HepG2 (cell line): ENCODE data around the gene CYP2W1. TPM values are rescaled to one million over a fixed set of nuclear protein-coding genes. Genes with fewer than 3 reads are reported as not detected.

Source experiments
- ASH2L ChIP-seq: fragments of 300-600, 200-600 bp; sonication (generic); IDR thresholded peaks from 2 replicates; pipeline ENCODE4 v1.7.0; 2017; ENCODE audit warnings: low read depth, mild to moderate bottlenecking, moderate library complexity, mixed read lengths, low read length; ENCODE audit not compliant: insufficient read length
- ATF4 ChIP-seq, 2 experiments: fragments of 450-650 bp in 1 of 2; sonication (generic) in 1 of 2; formaldehyde crosslinking; IDR thresholded peaks; 2 replicates each; pipeline versions ENCODE4 v1.5.0 to v1.8.0; 2020 to 2022; ENCODE audit warnings: mild to moderate bottlenecking in 1 of 2, missing genetic modification reagents in 1 of 2
- BATF2 ChIP-seq: sonication (generic); formaldehyde crosslinking; IDR thresholded peaks from 2 replicates; pipeline ENCODE4 v1.8.0; 2022; ENCODE audit warnings: mild to moderate bottlenecking, missing genetic modification reagents, moderate library complexity
- E2F1 ChIP-seq: sonication (generic); formaldehyde crosslinking; IDR thresholded peaks from 2 replicates; pipeline ENCODE4 v1.5.0; 2020; ENCODE audit warnings: missing genetic modification reagents
- ETV5 ChIP-seq: IDR thresholded peaks from 2 replicates; pipeline ENCODE4 v1.6.1; 2018; ENCODE audit warnings: missing biosample characterization, missing genetic modification reagents, inconsistent platforms, borderline replicate concordance
- EZH2 ChIP-seq: conservative IDR thresholded peaks from 2 replicates; pipeline ENCODE4 v1.6.1; 2012; ENCODE audit warnings: mild to moderate bottlenecking, low read depth, low read length, moderate library complexity
- GMEB2 ChIP-seq: IDR thresholded peaks from 2 replicates; pipeline ENCODE4 v1.6.1; 2016; ENCODE audit warnings: missing biosample characterization, missing genetic modification reagents, low read depth
- HIC2 ChIP-seq: sonication (generic); formaldehyde crosslinking; IDR thresholded peaks from 2 replicates; pipeline ENCODE4 v1.9.0; 2022; ENCODE audit warnings: low read depth, missing genetic modification reagents
- HIVEP1 ChIP-seq: sonication (generic); formaldehyde crosslinking; IDR thresholded peaks from 2 replicates; pipeline ENCODE4 v1.4.0; 2020; ENCODE audit warnings: mild to moderate bottlenecking, missing genetic modification reagents
- HNRNPK ChIP-seq: fragments of 200-400 bp; formaldehyde crosslinking; IDR thresholded peaks from 2 replicates; pipeline ENCODE4 v1.6.1; 2018; ENCODE audit warnings: low read length, low read depth, moderate library complexity, mild to moderate bottlenecking; ENCODE audit not compliant: poor library complexity, severe bottlenecking
- ISX ChIP-seq: sonication (generic); formaldehyde crosslinking; conservative IDR thresholded peaks from 2 replicates; pipeline ENCODE4 v1.5.0; 2020; ENCODE audit warnings: missing genetic modification reagents
- KDM1A ChIP-seq: IDR thresholded peaks from 2 replicates; pipeline ENCODE4 v1.6.1; 2016; ENCODE audit warnings: missing compliant biosample characterization
- MEIS1 ChIP-seq: sonication (generic); formaldehyde crosslinking; IDR thresholded peaks from 2 replicates; pipeline ENCODE4 v1.9.0; 2021; ENCODE audit warnings: mild to moderate bottlenecking, missing genetic modification reagents, moderate library complexity, borderline replicate concordance
- PBX2 ChIP-seq: IDR thresholded peaks from 2 replicates; pipeline ENCODE4 v1.6.1; 2016; ENCODE audit warnings: control low read depth
- POGZ ChIP-seq: sonication (generic); formaldehyde crosslinking; IDR thresholded peaks from 2 replicates; pipeline ENCODE4 v1.4.0; 2020; ENCODE audit warnings: mild to moderate bottlenecking, missing genetic modification reagents
- TAF1 ChIP-seq: sonication (generic); formaldehyde crosslinking; IDR thresholded peaks from 2 replicates; pipeline ENCODE4 v1.4.0; 2020; ENCODE audit warnings: missing genetic modification reagents
- WIZ ChIP-seq: sonication (generic); formaldehyde crosslinking; IDR thresholded peaks from 2 replicates; pipeline ENCODE4 v1.5.1; 2020; ENCODE audit warnings: mild to moderate bottlenecking, missing genetic modification reagents
- ZBTB38 ChIP-seq: sonication (generic); formaldehyde crosslinking; IDR thresholded peaks from 2 replicates; pipeline ENCODE4 v1.5.1; 2020; ENCODE audit warnings: mild to moderate bottlenecking, missing genetic modification reagents
- ZNF101 ChIP-seq: sonication (generic); formaldehyde crosslinking; IDR thresholded peaks from 2 replicates; pipeline ENCODE4 v1.4.0; 2020; ENCODE audit warnings: mild to moderate bottlenecking, low read depth, missing genetic modification reagents, borderline replicate concordance
- ZNF230 ChIP-seq: sonication (generic); formaldehyde crosslinking; IDR thresholded peaks from 2 replicates; pipeline ENCODE4 v1.4.0; 2020; ENCODE audit warnings: mild to moderate bottlenecking, missing genetic modification reagents
- ZNF30 ChIP-seq: sonication (generic); formaldehyde crosslinking; IDR thresholded peaks from 2 replicates; pipeline ENCODE4 v1.5.0; 2020; ENCODE audit warnings: mild to moderate bottlenecking, missing genetic modification reagents
- ZNF382 ChIP-seq: sonication (generic); formaldehyde crosslinking; IDR thresholded peaks from 2 replicates; pipeline ENCODE4 v1.5.0; 2020; ENCODE audit warnings: missing genetic modification reagents, mild to moderate bottlenecking, borderline replicate concordance
- ZNF782 ChIP-seq: sonication (generic); formaldehyde crosslinking; IDR thresholded peaks from 2 replicates; pipeline ENCODE4 v1.4.0; 2020; ENCODE audit warnings: missing genetic modification reagents, mild to moderate bottlenecking, borderline replicate concordance
- polyA plus RNA-seq, 8 experiments: library from polyadenylated mRNA; depleted of rRNA in 3 of 8; stranded (reverse) in 7 of 8; unstranded in 1 of 8; fragments of >200 nt; fragmentation: Illumina TruSeq in 4 of 8; extraction: Trizol in 4 of 8; gene quantifications; 2 replicates each; pipeline versions ENCODE4 v1.2.1 to v1.2.3, GENCODE V29; 2011 to 2016; ENCODE audit warnings: low read depth in 4 of 8, missing spikeins in 1 of 8, mixed read lengths in 1 of 8; ENCODE audit not compliant: insufficient read depth in 1 of 8
- total RNA-seq, 5 experiments: library from RNA; depleted of rRNA; stranded (reverse); fragments of >200 nt; fragmentation: Illumina TruSeq; extraction: Trizol; gene quantifications; 2 replicates each; pipeline ENCODE4 v1.2.3, GENCODE V29; 2016; ENCODE audit warnings: low read depth in 1 of 5

Gene CYP2W1
- total and polyA plus RNA-seq, 2 of the 13 experiments (the other 11 are each of a cell fraction or from before 2014, with no cell fraction given): 19.5 to 31.7 TPM

GRCh38 chr7:983004-983615 lies at the start of gene CYP2W1 (continued):
- peak; percentile 35; the same call in 1 of the 2 replicates for TF ChIP-seq E2F1 (CRISPR knock-in tag)
- no peak for TF ChIP-seq HNRNPK
- no peak for TF ChIP-seq KDM1A (CRISPR knock-in tag)
- peak in 1 of 2 experiments; percentile 36; a peak in 1 of 4 replicates for TF ChIP-seq ATF4 (CRISPR knock-in tag; IDR thresholded peaks at IDR 0.05)
- TF ChIP-seq WIZ (CRISPR knock-in tag): no peak
- TF ChIP-seq GMEB2 (CRISPR knock-in tag): no peak
- no peak for TF ChIP-seq EZH2
- TF ChIP-seq HIC2 (CRISPR knock-in tag): no peak
- TF ChIP-seq ZNF782: peak; percentile 4; the same call in 1 of the 2 replicates
- TF ChIP-seq POGZ (CRISPR knock-in tag): no peak
- TF ChIP-seq ZBTB38 (CRISPR knock-in tag): no peak
- no peak for TF ChIP-seq ZNF230 (CRISPR knock-in tag)
- no peak for TF ChIP-seq ETV5
- no peak for TF ChIP-seq ISX (CRISPR knock-in tag)
- TF ChIP-seq BATF2 (CRISPR knock-in tag): peak; percentile 48; the same call in 1 of the 2 replicates
- TF ChIP-seq PBX2 (CRISPR knock-in tag): no peak
- TF ChIP-seq ASH2L: peak; percentile 34
- TF ChIP-seq ZNF101 (CRISPR knock-in tag): no peak
- TF ChIP-seq HIVEP1 (CRISPR knock-in tag): peak; percentile 36
- TF ChIP-seq MEIS1 (CRISPR knock-in tag): no peak
- peak; percentile 59; the same call in 1 of the 2 replicates for TF ChIP-seq TAF1 (CRISPR knock-in tag)
- TF ChIP-seq ZNF30: peak; percentile 79; the same call in 1 of the 2 replicates
- TF ChIP-seq ZNF382: no peak
